Breast epithelium (tissue), 4 donors: Measurements from ENCODE around the gene KIAA0753. TPM values are rescaled to one million over a fixed set of nuclear protein-coding genes. Genes with fewer than 3 reads are reported as not detected.

Source experiments
- DNase-seq, 2 donors: peaks; one replicate each; pipeline ENCODE4 v3.0.0-alpha.2; 2019; ENCODE audit warnings: low spot score in 2 of 2
- H3K27ac ChIP-seq, 2 donors: fragments of 200-600 bp; sonication (generic) in 1 of 2; one replicate each; pipeline ENCODE4 v1.5.1; 2016 to 2019; ENCODE audit warnings: mild to moderate bottlenecking in 1 of 2
- H3K27me3 ChIP-seq, 2 donors: fragments of 200-600 bp; sonication (generic) in 1 of 2; one replicate each; pipeline versions ENCODE4 v1.5.1 to v1.6.0; 2017 to 2019; ENCODE audit warnings: control low read depth in 1 of 2, mild to moderate bottlenecking in 1 of 2
- H3K36me3 ChIP-seq: fragments of 200-600 bp; one replicate; pipeline ENCODE4 v1.5.1; 2019
- H3K4me1 ChIP-seq, 2 donors: fragments of 200-600 bp; sonication (generic); one replicate each; pipeline ENCODE4 v1.5.1; 2016 to 2019; ENCODE audit warnings: control low read depth in 1 of 2
- H3K4me3 ChIP-seq, 3 donors: fragments of 200-600 bp; sonication (generic); 1 replicate in 2 of 3; 2 replicates in 1 of 3; pipeline ENCODE4 v1.5.1; 2016 to 2019; ENCODE audit warnings: mild to moderate bottlenecking in 3 of 3, moderate library complexity in 2 of 3
- H3K9me3 ChIP-seq, 2 donors: fragments of 200-600 bp; sonication (generic) in 1 of 2; one replicate each; pipeline ENCODE4 v1.5.1; 2016 to 2019; ENCODE audit warnings: control low read depth in 1 of 2
- POLR2A ChIP-seq: fragments of 450-650 bp; IDR thresholded peaks from one replicate; pipeline ENCODE4 v1.6.1; 2016; ENCODE audit warnings: antibody characterized with exemption, mild to moderate bottlenecking, moderate library complexity
- POLR2AphosphoS5 ChIP-seq, 3 donors: sonication (generic); formaldehyde crosslinking; IDR thresholded peaks; one replicate each; pipeline ENCODE4 v1.6.1; 2017; ENCODE audit warnings: antibody characterized with exemption in 3 of 3
- intact Hi-C: fragments of 100-400 bp; cut with DNase I; formaldehyde crosslinking; loops from one replicate; pipeline ENCODE4 v1.15.1; 2023; ENCODE audit warnings: low total_unique reads
- total RNA-seq, 3 donors: library from RNA; depleted of rRNA; stranded (reverse); fragments of >200 nt; gene quantifications; one replicate each; pipeline ENCODE4 v1.1.0, GENCODE V29; 2016
- TF ChIP-seq, protein P1 (sequence below), 3 donors: fragments of 450-650 bp; IDR thresholded peaks; one replicate each; pipeline ENCODE4 v1.5.1; 2016 to 2017; ENCODE audit warnings: antibody characterized with exemption in 3 of 3, mild to moderate bottlenecking in 3 of 3, moderate library complexity in 3 of 3

KIAA0753 gene
- total RNA-seq, 3 donors from 2014 or later = 10.1 to 26.5 (median 25.6) TPM

- Histone ChIP-seq H3K4me1 (no peaks in the 10 kb centered on the region), H3K27ac (no peak overlapping the region), H3K36me3 (peaks cover 7% of the 10 kb centered on the region), H3K9me3 (no peaks in the 10 kb centered on the region), H3K27me3 (no peaks in the 10 kb centered on the region), H3K4me3 (no peak overlapping the region)
- TF ChIP-seq, protein P1, sequence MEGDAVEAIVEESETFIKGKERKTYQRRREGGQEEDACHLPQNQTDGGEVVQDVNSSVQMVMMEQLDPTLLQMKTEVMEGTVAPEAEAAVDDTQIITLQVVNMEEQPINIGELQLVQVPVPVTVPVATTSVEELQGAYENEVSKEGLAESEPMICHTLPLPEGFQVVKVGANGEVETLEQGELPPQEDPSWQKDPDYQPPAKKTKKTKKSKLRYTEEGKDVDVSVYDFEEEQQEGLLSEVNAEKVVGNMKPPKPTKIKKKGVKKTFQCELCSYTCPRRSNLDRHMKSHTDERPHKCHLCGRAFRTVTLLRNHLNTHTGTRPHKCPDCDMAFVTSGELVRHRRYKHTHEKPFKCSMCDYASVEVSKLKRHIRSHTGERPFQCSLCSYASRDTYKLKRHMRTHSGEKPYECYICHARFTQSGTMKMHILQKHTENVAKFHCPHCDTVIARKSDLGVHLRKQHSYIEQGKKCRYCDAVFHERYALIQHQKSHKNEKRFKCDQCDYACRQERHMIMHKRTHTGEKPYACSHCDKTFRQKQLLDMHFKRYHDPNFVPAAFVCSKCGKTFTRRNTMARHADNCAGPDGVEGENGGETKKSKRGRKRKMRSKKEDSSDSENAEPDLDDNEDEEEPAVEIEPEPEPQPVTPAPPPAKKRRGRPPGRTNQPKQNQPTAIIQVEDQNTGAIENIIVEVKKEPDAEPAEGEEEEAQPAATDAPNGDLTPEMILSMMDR (IDR thresholded peaks at IDR 0.05) = no peak
- TF ChIP-seq POLR2A (no peak), POLR2AphosphoS5 (IDR thresholded peaks at IDR 0.05) (no peak)
- intact Hi-C loops = loop anchor here (2.0 to 5.0 kb wide), 2 partner anchors 43 to 773 kb away; no protein-coding TSS in a partner anchor
- no peak for DNase-seq
Measured at GRCh38 chr17:6623941-6624340, 16.6 kb downstream of the KIAA0753 start.

DNA sequence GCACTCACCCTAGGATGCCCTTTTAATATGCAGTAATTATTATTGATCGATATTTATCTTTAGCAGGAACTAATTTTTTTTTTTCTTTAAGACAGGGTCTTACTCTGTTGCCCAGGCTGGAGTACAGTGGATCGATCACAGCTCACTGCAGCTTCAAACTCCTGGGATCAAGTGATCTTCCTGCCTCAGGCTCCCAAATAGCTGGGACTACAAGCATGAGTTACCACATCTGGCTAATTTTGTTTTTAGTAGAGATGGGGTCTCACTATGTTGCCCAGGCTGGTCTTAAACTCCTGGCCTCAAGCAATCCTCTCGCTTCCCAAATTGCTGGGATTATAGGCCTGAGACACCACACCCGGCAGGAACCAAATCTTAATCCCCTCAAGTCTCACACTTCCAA, 29.3 kb downstream of the KIAA0753 start:
- H3K9me3 ChIP-seq = no peaks in the 10 kb centered on the region
- DNase-seq = no peak
- H3K27ac ChIP-seq = no peak overlapping the region
- no peaks in the 10 kb centered on the region for H3K36me3 ChIP-seq
- intact Hi-C loops = no loop called here
- H3K4me1 ChIP-seq = no peaks in the 10 kb centered on the region
- TF ChIP-seq, protein P1 (IDR thresholded peaks at IDR 0.05) = no peak
- TF ChIP-seq POLR2A (no peak), POLR2AphosphoS5 (IDR thresholded peaks at IDR 0.05) (no peak)
- H3K27me3 ChIP-seq = no peaks in the 10 kb centered on the region
- H3K4me3 ChIP-seq = no peak overlapping the region

DNA sequence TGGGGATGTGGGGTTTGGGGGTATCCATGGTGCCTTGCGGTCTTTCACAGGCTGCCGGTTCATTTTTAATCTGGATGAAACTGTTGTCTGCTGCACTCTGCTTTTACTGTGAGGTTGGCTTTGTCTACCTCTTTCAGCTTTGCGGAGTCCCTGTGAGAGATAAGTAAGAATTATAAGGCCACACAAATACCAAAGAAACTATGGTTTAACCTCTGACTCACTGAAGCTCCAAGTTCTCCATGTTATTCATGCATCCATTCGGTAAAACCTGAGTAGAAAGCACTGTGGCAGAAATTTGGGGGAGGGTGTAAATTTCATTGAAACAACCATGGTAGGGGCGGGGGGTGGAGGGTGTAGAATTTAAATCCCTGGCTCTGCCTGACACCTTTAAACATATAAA, 30.5 kb downstream of the KIAA0753 start:
- DNase-seq = no peak
- no peak overlapping the region for H3K4me3 ChIP-seq
- no peaks in the 10 kb centered on the region for H3K9me3 ChIP-seq
- H3K27me3 ChIP-seq = no peaks in the 10 kb centered on the region
- H3K4me1 ChIP-seq = no peaks in the 10 kb centered on the region
- no peaks in the 10 kb centered on the region for H3K36me3 ChIP-seq
- TF ChIP-seq POLR2A (no peak), POLR2AphosphoS5 (IDR thresholded peaks at IDR 0.05) (no peak)
- TF ChIP-seq, protein P1 (IDR thresholded peaks at IDR 0.05) = no peak
- intact Hi-C loops = no loop called here
- H3K27ac ChIP-seq = no peak overlapping the region

DNA sequence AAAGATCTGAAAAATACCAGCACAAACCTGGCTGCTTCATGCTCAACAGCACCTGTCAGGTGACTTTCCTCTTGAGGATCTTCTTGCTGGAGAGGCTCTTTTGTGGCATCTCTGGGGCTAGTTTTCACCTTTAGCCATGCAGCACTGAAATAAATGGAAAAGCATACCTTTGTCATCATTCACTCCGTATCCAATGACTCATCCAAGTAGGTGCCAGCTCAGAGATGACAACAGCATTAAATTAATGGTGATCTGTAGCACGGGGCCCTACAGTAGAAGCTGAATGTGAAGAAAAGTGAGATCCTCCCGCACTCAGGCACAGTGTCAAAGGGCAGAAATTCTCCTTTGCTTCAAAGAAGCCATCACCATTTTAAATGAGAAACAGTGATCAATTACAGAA, 32.2 kb downstream of the KIAA0753 start:
- intact Hi-C loops = no loop called here
- H3K27me3 ChIP-seq = no peaks in the 10 kb centered on the region
- no peaks in the 10 kb centered on the region for H3K9me3 ChIP-seq
- H3K27ac ChIP-seq = no peak overlapping the region
- TF ChIP-seq, protein P1 (IDR thresholded peaks at IDR 0.05) = no peak
- no peak for TF ChIP-seq POLR2A
- no peak for TF ChIP-seq POLR2AphosphoS5 (IDR thresholded peaks at IDR 0.05)
- no peak overlapping the region for H3K4me3 ChIP-seq
- H3K36me3 ChIP-seq = no peaks in the 10 kb centered on the region
- no peaks in the 10 kb centered on the region for H3K4me1 ChIP-seq
- no peak for DNase-seq

DNA sequence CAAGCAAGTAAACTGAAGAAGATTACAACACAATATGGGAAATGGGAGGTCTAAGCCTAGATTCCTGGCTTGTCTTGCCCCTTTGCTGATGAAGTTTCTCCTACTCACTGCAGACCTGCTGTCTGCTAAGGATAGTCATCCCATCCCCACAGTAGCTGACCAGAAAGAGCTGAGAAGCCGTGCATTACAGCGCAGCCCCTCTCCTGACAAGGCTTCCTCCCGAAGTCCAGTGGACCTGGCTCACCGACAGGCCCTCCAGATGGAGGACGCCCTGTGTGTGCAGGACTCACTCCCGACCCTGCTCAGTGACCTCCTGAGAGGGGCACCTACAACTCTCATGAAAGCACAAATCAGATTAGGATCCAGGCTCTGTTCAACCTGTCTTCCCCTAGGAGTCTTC, 35.4 kb downstream of the KIAA0753 start:
- no peak for DNase-seq
- intact Hi-C loops = no loop called here
- no peaks in the 10 kb centered on the region for H3K9me3 ChIP-seq
- TF ChIP-seq POLR2A (no peak), POLR2AphosphoS5 (IDR thresholded peaks at IDR 0.05) (no peak)
- TF ChIP-seq, protein P1 (IDR thresholded peaks at IDR 0.05) = no peak
- H3K27me3 ChIP-seq = no peaks in the 10 kb centered on the region
- no peaks in the 10 kb centered on the region for H3K36me3 ChIP-seq
- H3K27ac ChIP-seq = no peak overlapping the region
- no peak overlapping the region for H3K4me3 ChIP-seq
- peaks cover 0 to under 1% of the 10 kb centered on the region in 2 donors for H3K4me1 ChIP-seq
